GM12875 (cell line): ENCODE measurements around the gene TARS2.
A peak's percentile ranks its signal among the peaks of the same experiment; 100 is the strongest.

Experiments used
- H3K4me3 ChIP-seq: one replicate; pipeline ENCODE4 v1.5.1; 2011; ENCODE audit warnings: low read depth, low read length, control low read depth
- TF ChIP-seq, protein P1 (sequence below): IDR thresholded peaks from 2 replicates; pipeline ENCODE4 v1.5.1; 2011; ENCODE audit warnings: low read depth, mild to moderate bottlenecking, control low read depth, inconsistent platforms, low read length, moderate library complexity, borderline replicate concordance; ENCODE audit not compliant: insufficient read depth

TARS2 gene

DNA sequence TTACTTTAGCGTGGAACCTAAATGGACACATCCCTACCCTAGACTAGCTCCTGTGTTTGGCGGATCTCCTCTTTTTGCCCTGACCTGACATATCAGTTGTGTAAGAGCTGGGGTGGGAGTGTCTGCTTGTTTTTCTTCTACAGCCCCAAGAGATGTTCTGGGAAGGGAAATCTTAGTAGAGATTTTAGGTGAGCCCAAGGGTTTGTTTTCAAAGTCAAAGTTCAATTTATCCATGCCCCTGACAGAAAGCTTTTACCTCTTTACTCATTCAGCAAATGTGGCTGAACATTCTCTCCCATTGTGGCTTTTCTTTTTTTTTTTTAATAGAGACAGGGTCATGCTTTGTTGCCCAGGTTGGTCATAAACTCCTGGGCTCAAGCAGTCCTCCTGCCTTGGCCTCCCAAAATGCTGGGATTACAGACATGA, 7.3 kb upstream of the TARS2 start:
- no peak overlapping the region for H3K4me3 ChIP-seq
- TF ChIP-seq, protein P1, sequence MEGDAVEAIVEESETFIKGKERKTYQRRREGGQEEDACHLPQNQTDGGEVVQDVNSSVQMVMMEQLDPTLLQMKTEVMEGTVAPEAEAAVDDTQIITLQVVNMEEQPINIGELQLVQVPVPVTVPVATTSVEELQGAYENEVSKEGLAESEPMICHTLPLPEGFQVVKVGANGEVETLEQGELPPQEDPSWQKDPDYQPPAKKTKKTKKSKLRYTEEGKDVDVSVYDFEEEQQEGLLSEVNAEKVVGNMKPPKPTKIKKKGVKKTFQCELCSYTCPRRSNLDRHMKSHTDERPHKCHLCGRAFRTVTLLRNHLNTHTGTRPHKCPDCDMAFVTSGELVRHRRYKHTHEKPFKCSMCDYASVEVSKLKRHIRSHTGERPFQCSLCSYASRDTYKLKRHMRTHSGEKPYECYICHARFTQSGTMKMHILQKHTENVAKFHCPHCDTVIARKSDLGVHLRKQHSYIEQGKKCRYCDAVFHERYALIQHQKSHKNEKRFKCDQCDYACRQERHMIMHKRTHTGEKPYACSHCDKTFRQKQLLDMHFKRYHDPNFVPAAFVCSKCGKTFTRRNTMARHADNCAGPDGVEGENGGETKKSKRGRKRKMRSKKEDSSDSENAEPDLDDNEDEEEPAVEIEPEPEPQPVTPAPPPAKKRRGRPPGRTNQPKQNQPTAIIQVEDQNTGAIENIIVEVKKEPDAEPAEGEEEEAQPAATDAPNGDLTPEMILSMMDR = no peak

DNA sequence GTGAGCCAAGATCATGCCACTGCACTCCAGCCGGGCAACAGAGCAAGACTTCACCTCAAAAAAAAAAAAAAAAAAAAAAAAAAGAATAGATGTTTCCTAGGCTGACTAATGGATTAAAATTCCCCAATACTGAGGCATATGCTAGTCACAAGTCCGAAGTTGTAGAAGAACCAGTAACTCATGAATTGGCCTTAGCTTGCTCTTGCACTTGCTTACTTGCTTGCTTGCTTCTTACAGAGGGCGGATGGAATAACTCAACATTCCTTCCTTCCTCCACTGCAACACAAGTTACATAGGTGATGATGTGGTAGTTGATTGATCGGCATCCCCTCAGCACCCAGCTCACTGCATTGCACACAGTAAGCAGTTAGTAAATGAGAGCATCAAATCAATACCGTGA, 2.8 kb upstream of the TARS2 start:
- TF ChIP-seq, protein P1 = no peak
- no peak overlapping the region for H3K4me3 ChIP-seq

GRCh38 chr1:150484861-150485260, 2.4 kb upstream of the TARS2 start:
- H3K4me3 ChIP-seq = no peak overlapping the region
- TF ChIP-seq, protein P1 = 0 out of 2 replicates have a peak, but pooled peaks have one; percentile 7

DNA sequence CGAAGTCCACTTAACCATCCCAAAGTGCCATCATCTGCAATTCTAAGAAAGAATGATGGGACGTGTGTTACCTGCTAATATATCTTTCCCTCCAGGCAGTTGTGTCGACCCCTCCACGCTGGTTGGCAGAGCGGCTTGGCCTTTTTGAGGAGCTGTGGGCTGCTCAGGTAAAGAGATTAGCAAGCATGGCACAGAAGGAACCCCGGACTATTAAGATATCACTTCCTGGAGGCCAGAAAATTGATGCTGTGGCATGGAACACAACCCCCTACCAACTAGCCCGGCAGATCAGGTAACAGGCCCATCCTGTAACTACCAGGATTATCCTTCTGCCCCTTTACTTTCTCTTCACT, 520 bp downstream of the TARS2 start:
- TF ChIP-seq, protein P1 = no peak
- peak overlapping the region; percentile 76 for H3K4me3 ChIP-seq

DNA sequence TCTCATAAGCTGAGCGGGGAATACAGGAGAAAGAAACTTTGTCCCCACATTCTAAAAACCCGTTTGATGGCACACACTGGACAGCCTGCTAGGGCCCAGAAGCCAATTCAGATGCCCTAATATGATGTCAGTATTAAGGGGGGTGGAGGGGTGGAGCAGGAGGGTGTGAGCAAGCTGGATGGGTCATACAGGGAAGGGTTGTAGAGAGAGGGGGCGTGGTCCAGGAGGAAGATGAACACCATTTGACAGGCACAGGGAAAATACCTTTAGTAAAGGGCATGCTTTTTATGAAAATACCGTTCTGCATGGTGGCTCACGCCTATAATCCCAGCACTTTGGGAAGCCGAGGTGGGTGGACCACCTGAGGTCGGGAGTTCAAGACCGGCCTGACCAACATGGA, 6.0 kb downstream of the TARS2 start:
- H3K4me3 ChIP-seq = no peak overlapping the region
- TF ChIP-seq, protein P1 = no peak

DNA sequence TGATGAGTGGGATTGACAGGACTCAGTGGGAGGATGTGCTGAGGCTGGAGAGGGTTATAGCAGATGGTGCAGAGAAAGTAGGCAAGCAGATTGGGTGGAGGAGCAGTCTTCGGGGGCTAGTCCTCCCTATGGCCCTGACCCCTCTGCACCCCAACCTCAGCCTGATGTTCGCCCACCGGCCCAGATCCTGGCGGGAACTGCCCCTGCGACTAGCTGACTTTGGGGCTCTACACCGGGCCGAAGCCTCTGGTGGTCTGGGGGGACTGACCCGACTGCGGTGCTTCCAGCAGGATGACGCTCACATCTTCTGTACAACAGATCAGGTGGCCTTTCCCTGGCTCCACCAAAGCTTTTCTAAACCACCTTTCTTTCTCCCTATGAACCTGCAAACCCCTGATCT, 11.1 kb downstream of the TARS2 start:
- H3K4me3 ChIP-seq = no peak overlapping the region
- TF ChIP-seq, protein P1 = no peak

DNA sequence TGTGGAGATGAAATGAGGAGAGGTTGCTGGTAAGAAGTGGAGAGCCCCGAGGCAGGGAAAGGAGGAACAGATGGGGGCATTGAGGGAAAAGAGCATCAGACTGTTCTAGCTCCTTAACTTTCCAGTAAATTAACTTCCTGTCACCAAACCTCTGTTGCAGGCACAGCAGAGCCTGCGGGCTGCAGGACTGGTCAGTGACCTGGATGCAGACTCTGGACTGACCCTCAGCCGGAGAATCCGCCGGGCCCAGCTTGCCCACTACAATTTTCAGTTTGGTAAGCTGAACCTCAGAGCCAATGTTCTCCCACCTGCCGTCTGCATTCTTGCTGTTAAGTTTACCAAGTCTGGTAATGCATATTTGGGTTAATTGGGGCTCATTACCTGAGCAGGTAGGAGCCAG, 18.2 kb downstream of the TARS2 start:
- TF ChIP-seq, protein P1 = no peak
- H3K4me3 ChIP-seq = no peak overlapping the region
